ENCODE measurements around the gene BSN.

BSN gene

DNA sequence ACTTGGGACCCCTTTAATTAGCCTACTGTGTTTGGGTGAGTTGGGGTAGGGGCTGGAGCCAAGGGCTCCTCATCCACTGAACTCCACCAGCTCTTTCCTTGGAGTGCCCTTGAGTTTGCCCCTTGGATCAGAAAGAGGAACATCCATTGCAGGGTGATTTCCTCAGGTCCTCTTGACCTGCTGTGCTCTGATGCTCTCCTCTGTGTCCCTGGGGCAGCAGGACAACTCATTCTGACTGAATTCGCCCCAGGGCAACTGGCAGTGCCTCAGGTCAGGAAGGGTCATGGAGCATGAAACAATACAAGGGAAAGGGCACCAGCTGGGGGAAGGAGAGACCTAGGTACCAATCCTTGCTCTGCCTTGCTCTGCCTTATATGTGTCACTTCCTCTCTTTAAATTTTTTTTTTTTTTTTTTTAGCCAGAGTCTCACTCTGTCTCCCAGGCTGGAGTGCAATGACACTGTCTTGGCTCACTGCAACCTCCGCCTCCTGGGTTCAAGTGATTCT is 47.8 kb downstream of the BSN start:
- no peak for DNase-seq (ENCODE audit: low read depth in 2 of 2)

DNA sequence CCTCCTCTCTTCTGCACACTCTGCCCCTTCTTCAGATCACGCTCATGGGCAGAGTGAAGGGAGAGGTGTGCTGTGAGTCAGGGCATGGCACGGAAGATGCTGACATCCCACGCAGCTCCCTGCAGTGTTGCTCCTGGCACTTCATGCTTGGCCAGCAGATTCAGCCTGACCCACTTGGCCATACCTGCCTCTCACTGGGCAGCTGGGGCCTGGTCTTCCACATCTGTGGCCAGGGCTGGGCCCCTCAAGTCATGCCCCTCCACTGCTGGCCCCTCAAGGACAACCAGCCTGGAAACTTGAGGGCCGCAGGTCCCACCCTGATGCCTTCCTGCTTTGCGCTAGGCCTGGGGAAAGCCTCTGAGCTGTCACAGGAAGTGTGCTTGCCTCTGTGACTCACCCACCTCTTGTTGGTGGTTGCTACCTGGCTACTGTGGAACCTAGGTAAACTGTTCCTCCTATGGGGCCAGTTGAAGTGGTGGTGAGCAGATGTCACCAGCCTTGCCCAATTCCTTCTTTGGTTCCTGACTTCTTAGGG is 48.7 kb downstream of the BSN start:
- DNase-seq (ENCODE audit: low read depth in 2 of 2) = peak; percentile 46 to 50

DNA sequence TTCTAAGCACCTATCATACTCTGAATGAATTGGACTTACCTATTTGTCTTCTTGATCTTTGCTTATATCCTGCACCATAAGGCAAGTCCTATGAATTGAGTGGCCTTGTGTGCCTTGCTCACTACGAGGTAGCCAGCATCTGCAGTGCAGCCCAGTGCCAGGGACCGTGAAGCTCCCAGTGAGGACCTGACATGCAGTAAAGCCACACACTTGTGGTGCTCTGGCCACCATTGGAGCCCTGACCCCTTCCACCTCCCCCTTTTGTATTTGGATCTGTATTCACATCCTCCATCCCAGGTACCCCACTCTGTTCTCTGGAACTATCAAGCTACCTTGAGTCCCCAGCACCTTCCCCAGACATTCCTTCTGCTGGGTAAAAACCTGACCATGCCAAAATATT is 52.1 kb downstream of the BSN start:
- no peak for DNase-seq (ENCODE audit: low read depth in 2 of 2)

DNA sequence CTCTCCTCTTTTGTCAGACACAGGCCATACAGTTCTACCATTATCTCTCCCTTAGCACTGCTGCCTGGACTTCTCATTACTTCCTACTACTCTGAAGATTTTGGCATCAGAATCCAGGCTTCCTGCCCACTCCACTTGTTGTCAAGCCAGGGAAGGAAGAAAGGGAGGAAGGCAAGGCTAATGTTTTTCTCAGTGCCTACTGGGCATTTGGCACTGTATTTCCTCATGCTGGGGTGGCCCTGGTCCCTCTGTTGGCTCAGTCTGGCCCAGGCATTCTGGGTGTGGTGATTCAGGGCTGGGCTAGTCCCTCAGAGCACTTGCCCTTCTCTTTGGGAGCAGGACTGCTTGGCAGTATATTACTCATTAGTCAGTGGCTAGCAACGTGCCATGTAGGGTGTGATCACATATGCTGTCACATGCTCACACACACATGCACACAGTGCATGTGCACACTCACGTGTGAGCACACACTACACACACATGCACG is 52.9 kb downstream of the BSN start:
- DNase-seq (ENCODE audit: low read depth in 2 of 2) = no peak

DNA sequence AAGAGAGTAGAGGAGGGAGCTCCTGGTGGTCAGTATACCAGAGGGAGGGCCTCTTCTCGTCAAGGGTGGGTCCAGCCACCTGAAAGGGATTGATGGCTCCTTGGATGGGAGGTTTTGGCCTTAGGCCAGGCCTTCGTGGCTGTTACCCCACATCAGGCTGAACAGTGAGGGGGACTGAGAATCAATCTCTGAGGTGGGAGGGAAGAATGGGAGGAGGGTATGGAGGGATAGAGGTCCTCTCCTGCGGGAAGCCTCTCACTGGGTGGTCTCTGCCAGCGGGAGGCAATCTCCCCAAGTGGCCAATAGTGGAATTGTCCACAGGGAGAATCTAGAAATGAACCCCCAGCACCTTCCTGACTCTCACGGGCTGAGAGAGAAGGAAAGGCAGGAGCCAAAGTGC is 53.5 kb downstream of the BSN start:
- DNase-seq (ENCODE audit: low read depth in 2 of 2) = no peak

DNA sequence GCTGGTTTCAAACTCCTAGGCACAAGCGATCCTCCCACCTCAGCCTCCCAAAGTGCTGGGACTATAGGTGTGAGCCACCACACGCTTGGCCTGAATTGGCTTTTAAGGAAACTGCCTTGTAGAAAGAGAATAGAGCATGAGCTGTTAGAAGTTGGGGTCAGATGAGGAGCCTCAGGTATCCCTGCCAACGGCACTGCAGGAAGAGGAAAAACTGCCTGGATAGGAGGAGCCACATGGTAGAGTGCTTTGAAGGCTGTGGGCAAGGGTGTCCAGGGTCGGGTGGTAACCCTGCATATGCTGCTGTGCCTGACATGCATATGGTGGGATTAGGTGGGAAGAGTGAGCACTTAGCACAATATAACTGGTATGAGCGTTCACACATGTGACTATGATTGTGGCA is 55.0 kb downstream of the BSN start:
- DNase-seq (ENCODE audit: low read depth in 2 of 2) = no peak

DNA sequence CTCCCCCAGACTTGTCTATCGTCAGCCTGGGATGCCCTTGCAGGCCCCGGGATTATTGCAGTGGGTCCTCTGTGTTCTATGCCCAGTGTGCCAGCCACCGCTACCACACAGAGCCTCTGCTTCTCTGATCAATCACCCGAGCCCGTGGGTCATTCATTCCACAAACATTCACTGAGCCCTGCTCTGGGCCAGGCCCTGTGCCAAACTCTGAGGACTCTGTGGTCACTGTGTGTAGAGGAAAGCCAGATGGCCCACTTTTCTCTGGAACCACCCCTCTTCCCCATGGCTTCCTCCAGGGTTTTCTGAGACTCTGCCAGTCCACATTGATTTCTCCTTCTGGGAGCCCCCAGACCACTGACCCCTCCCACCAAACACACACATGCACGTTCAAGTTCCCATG is 55.5 kb downstream of the BSN start:
- no peak for DNase-seq (ENCODE audit: low read depth in 2 of 2)

DNA sequence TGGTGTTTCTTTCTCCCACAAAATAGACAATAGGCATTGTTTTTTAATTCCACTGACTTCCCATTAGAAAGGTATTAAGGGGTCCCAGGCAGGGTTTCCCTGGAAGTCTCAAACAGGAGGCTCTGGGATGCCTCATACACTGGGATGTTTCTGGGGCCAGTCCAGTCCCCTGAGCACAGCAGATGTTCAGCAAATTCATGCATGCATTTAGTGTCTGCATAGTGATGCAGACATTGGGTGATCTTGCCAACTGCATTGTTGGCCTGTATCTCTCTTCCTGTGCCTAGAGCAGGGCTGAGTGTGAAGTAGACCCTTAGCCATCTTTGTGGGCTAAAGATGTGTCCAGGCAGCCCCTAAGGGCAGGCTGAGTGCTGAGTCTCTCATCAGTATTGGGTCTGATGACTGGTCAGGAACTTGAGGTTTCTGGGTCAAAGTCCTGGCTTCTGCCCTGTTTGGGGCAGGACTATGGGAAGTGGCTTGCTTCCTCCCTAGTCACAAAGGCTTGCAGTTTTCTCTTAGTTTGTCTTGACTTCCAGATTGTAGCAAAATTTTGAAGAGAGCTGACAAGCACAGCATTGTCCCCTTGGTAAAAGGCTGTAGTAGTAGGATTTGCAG is 56.5 kb downstream of the BSN start:
- DNase-seq (ENCODE audit: low read depth in 2 of 2) = no peak

DNA sequence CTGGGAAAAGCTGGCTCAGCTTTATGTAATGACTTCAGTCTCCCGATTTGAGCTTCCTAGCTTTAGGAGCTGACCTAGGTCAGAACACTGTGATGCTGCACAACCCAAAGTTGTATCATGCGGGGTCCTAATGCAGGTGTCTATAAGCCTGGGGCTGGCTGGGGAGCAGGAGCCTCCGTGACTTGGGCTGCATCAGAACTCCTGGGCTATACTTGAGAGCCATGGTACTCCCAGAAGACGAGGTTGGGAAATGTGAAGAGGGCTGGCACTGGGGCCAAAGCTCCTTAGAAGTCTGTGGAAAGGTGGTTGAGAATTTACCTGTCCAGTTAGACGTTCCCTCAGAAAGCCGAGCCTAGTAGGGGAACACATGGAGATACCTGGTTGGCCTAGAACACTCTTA is 57.0 kb downstream of the BSN start:
- no peak for DNase-seq (ENCODE audit: low read depth in 2 of 2)

DNA sequence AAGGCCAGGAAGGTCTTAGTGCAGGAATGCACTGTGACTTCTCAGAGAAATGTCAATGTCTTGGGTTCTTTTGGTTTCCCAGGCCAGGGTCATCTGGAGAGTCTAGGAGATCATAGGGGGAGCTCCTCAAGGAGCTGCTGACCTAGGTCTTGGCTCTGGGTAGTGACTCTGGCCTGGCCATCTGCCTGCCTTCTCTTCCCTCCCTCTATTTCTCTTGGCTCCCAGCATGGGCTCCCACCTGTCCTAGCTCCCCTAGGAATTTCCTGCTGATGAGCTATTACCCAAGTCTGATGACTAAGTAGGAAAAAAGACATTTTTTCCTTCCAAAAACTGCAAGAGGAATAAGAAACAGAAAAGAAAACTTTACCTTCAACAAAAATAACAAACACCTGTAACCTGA is 57.4 kb downstream of the BSN start:
- no peak for DNase-seq (ENCODE audit: low read depth in 2 of 2)

DNA sequence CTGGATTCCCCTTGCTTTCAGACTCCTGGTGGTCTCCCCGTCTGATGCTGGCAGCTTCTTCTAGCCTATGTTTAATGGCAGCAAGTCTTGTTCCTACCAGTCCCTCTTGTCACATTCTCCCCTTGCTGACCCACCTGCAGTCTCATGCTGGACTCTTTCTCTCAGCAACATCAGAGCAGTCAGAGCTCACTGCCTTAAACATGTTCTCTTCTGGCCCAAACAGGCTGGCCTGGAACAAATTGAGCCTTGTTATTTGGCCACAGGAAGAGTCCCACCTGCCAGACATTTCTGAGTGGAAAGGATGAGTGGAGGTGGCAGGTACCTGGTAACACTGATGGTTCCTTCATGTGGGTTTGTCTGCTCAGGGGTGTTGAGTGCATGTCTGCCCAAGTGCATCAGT is 60.7 kb downstream of the BSN start:
- no peak for DNase-seq (ENCODE audit: low read depth in 2 of 2)

DNA sequence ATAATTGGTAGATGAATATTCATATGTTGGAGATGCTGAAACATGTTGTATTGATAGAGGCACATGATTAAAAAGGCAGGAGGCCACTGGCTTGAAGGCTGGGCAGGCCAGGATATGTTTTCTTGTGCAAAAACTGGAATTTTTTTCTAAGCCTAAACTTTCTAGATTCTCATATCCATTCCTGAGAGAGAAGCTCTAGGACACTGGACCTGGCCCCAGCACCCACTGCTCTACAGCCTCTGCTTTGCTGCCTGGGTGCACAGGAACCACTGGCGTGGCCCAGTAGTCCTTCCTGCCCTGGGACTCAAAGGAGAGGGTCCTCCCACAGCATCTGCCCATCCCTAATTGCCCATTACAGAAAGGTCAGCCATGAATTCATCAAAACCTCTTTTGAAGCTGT is 61.8 kb downstream of the BSN start:
- DNase-seq (ENCODE audit: low read depth in 2 of 2) = no peak

DNA sequence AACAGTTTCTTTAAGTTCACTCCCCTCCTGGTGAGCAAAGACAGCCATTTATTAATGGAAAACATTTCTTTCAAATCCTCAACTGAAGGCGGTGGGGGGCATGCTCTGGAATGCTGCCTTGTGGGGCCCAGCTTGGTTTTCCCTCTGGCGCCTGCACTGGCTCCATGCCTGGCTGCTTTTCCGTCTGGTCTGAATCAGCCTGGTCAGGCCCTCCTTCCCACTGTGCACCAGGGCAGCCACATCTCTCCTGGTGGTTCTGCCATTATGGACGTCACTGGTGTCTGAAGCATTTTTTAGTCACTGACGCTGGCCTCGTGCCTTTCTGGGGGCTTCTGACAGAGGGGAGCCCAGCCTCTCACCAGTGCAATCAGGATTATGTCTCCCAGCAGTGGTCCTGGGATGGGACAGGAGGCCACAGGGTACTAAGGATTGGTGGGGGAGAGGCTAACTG is 62.2 kb downstream of the BSN start:
- no peak for DNase-seq (ENCODE audit: low read depth in 2 of 2)

DNA sequence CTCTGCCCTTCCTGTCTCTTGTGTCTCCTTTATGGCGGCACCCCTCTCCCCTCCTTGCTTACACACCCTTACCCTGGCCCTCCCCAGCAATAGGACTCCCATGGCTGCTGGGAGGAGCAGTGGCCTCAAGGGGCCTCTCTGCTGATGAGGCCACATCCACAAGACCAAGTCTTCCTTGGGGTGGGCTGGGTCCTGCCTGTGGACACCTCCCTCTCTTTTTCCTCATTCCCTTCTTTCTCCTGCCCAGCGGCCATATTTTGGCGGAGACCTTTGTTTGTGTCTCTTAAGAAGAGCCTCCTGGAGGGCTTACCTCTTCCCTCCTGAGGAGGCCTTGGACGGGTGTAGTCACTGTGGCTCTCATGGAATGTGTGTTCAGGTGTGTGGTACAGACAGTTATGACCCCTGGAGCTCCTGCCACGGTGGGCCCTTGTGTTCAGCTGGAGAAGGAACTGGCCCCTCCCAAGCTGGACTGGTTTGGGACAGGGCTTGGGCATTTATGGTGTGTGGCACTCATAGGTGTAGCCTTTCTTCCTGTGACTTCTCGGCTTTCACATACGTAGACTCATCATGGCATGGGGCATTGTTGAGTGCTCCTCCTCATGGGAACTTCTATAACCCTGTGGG is 63.2 kb downstream of the BSN start:
- DNase-seq (ENCODE audit: low read depth in 2 of 2) = no peak

DNA sequence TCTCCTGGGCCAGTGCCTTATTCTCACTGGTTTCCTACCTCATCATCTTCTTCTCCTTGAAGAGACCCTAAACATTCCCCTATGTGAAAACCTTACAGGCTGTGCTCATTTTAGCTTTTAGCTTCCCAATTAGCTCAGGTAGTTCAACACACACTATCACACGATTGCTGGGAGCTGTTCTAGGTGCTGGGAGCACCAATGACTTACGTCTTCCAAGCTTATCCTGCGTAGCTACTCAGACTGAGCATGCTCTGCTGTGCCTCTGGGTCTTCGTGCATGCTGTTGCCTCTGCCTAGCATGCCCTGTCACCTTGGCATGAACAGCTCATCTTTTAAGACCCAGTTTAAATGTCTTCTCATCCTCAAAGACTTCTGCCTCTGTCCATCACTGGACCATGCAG is 64.1 kb downstream of the BSN start:
- DNase-seq (ENCODE audit: low read depth in 2 of 2) = no peak

DNA sequence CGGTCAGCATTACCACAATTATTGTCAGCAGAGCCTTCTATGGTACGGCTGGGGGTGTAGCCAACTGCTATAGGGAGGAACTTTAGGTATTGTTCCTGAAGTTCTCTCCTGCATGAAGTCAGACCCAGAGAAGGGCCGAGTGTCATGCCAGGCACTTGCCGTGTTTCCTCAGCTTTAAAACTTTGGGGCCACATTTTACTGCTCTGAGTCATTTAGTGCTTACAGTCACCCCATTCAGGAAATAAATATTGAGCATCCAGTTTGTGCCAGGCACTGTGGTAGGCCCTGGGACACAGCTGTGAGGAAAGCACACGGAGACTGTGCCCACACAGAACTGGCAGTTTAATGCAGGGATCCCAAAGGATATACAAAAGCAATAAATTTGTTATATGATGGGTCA is 65.4 kb downstream of the BSN start:
- DNase-seq (ENCODE audit: low read depth in 2 of 2) = no peak

DNA sequence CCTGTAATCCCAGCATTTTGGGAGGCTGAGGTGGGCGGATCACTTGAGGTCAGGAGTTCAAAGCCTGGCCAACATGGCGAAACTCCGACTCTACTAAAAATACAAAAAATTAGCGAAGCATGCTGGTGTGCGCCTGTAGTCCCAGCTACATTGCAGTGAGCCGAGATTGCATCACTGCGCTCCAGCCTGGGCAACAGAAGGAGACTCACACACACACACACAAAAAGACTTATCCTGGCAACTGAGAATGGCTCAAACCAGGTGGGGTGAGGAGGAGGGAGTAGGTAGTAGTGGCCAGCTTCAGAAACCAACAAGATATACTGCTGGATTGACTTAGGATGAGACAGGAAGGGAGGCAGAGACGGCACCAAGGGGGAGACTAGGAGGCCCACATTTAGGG is 66.5 kb downstream of the BSN start:
- DNase-seq (ENCODE audit: low read depth in 2 of 2) = no peak

DNA sequence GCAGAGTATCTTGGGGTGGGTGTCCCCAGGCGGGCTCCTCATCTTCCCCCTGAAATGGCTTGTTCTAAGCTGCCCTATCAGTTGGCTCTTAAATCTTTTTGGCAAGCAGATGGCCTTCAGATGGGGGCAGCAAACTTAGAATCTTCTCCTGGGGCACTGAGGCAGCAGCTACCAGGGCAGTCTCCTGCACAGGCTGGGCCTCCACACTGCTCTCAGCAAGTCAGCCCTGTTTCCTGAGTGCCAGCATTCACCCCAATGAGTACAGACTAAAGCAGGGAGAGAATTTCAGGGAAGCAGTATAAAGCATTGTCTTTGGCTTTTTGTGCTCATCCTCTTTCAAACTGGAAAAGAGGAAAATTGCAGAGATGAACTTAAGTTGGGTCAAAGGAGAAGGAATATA is 68.8 kb downstream of the BSN start:
- no peak for DNase-seq (ENCODE audit: low read depth in 2 of 2)

DNA sequence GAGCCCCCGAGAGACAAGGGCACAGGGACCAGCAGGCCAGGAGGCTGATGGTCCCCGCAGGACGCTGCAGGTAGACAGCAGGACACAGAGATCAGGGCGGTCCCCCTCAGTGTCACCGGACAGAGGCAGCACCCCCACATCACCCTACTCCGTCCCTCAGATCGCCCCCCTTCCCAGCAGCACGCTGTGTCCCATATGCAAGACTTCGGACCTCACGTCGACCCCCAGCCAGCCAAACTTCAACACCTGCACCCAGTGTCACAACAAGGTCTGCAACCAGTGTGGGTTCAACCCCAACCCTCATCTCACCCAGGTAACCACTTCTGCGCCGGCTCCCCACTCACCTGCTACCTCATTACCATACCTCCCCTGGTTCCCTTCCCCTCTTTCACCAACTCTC is 70.8 kb downstream of the BSN start:
- no peak for DNase-seq (ENCODE audit: low read depth in 2 of 2)

DNA sequence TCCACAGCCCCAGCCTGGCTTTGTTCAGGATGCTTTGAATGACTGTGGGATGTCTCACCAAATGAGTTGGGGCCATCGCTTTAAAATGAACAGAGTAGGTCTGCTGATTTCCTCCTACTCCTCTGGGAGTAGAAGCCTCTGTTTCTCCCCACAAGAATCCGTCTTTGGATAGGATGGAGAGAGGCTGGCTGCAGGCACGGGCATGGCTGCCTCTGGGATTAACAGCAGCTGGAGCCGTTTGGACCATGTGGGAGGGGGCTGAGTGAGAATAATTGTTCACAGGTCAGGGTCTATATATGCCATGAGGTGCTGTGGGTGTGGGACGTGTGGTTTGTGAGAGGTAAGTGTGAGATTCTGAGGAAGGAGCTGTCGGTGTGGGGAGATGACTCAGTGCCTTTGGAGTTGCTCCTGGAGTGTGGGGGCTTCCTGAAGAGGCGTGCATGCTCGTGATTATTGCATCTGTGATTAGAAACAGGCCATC is 71.9 kb downstream of the BSN start:
- no peak for DNase-seq (ENCODE audit: low read depth in 2 of 2)

DNA sequence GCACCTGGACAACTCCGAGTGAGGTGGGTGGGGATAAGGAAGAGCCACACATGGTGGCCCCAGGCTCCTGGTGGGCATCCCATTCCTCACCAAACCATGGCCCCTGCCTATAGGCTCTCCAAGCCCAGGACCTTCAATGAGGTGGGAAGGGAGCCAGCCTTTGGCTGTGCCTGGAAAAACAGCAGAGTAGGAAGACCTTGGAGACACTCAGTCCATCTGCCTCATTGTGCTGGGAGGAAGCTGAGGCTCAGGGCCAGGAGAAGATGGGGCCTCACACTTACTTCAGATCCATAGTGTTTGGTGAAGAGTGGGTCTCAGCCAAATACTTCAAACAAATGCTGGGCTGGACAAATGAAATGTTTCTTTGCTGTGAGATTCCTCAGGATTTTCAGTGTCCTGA is 72.5 kb downstream of the BSN start:
- no peak for DNase-seq (ENCODE audit: low read depth in 2 of 2)

DNA sequence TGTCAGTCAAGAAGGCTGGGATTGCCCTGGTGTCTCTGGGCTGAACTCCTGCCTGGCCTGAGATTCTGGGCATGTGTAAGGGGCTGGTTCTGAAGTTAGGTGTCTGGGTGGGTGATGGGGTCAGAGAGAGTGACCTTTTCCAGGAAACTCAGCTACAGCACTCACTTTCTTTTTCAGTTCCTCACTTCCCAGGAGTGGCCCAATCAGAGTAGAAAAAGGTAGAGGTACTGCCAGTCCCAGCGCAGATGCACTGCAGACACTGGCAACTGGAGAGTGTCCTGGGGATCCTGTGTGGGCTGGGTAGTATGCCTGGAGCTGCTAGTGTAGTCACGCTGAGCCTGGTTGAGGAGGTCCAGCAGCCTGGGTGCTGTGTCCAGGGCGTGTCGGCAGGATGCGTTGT is 73.4 kb downstream of the BSN start:
- no peak for DNase-seq (ENCODE audit: low read depth in 2 of 2)

DNA sequence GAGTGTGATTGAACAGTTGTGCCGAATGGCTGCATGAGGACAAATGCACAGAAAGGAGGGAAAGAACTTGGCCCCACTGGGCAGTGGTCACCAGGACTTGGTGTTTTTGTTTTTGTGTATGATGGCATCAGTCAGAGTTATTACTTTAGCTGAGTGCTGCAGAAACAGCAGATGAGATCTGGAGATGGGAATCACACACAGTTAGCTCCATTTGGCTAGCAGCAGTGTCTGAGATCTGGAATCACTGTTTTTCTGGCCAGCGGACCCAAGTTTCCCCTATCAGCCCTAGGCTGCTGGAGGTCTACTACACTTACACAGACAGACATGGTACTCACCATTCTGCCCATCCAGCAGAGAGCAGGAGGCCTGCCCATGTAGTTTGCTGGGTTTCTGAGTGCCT is 74.0 kb downstream of the BSN start:
- DNase-seq (ENCODE audit: low read depth in 2 of 2) = no peak
